ENCODE measurements around the gene PTGDS.

PTGDS gene

DNA sequence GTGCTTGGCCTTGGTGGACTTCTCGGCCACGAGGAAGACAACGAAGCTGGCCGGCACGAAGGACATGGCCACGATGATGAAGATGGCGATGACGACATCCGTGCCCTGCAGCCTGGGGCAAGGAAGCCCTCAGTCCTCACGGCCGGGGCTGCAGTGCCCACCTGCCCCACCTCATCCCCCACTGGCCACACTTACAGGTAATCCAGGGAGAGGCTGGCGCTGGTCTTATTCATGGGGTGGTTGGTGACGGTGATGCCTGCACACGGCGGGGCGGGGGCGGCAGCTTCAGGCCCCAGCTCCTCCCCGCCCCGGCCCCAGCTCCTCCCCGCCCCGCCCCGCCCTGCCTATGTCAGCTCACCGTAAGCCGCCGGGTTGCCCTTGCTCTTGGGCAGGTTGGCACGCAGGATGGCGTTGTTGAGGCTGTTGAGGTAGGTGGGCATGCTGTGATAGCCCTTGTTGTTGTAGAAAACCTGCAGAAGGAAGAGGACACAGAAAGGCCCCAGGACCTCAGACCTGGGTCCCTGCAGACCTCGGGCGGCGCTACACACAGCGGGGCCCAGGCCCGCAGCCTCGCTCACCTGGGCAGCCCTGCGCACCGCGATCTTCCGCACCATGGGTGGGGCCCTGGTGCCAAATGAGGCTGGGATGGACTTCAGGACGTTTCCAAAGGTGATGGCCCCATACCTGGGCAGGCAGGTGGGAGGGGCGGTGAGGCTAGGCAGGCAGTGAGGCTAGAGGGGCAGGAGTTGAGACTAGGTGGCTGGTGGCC is 34.8 kb downstream of the PTGDS start:
- no peak for DNase-seq (ENCODE audit: low read depth)

DNA sequence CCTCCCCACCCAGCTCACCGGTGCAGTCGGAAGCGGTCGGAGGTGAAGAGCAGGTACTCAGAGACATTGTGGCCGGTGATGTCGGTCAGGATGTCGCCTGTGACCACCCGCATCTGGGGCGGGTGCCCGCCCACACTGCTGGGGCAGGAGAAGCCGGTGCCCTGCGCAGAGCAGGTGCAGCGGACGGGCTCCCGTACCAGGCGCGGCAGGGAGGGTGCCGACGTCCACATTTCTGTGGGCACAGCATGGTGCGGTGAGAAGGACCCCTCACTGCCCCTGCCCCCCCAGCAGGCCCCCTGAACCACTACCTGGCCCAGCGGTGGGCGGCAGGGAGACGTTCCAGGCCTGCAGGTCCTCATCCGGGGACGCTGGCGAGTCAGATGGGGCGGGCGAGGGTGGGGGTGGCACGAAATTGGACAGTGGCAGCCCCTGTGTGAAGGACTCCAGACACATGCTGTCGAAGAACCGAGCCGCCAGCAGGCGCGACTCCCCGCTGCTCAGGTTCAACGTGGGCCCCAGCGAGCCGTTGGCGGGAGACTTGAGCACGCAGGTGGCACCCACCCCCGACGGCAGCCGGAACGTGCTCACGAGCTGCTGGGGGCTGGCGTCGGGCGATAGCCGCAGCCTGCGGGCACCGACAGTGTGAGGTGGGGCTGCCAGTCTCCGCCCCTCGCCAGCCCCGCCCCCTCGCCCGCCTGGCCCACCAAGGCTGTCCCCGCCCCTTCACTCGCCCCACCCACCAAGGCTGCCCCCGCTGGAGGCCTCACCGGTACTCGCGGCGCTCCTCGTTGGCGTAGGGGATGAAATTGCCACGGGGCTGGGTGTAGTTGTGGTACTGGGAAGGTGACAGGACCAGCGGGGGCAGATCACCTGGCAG is 35.6 kb downstream of the PTGDS start:
- DNase-seq (ENCODE audit: low read depth), result no peak

DNA sequence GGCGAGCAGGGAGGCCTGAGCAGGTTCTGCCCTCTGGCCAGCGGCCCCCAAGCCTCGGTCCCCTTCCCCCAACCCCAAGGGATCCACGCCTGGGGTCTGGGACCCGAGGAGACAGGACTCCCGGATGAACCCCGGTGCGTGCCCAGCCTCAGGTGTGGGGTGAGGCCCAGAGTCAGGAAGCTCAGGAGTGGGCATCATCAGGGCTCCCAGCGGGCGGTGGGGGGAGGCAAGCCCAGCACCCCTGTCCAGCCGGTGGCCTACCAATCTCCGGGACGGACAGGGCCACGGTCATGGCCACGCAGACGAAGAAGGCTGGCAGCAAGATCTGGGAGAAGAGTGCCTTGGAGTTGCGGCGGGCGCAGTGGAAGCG is 36.3 kb downstream of the PTGDS start:
- no peak for DNase-seq (ENCODE audit: low read depth)

DNA sequence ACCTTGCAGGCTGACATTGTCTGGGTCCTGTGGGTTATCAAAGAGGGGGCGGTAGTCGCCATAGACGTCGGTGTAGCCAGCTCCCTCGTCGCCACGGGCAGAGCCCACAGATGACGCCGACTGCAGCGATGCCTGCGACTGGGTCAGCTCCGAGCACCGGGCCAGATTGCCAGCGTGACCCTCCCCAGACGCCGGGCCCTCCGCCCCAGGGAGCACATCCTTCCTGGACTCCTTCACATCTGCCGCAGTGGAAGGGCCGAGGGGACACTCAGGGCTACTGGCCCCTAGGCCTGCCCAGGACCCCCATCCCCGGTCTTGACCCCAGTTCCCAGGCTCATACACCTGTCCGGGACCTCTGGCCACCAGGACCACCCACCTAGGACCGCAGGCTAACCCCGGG is 36.9 kb downstream of the PTGDS start:
- DNase-seq (ENCODE audit: low read depth), result no peak

DNA sequence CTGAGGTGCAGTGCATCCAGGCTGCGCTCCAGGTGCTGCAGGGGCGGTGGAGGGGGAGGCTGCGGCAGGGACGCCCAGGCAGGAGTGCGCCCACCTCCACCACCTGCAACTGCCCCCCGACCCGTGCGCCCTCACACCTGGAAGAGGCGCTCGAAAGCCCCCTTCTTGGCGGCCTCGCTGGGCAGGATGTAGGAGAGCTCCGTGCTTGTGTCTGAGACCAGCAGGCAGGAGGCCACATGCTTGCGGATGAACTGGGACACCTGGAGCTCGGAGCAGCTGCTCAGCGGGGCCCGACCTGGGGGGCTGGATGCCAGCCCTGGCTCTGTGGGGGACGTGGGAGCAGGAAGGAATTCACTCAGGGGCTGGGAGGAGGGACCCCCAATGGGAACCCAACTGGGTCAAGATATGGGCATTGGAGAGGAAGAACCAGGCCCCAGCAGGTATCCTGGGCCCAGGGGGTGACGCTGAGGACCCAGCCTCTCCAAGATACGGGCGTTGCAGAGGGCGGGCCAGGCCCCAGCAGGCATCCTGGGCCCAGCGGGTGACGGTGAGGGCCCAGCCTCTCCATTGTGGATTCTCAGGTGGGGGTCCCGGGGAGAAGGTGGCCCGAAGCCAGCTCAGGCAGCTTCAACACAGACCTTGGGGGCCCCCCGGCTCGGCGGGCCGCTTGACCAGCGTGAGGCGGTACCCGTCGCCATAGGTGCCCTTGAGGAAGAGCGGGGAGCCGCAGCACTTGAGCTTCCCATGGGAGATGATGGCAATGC is 37.7 kb downstream of the PTGDS start:
- no peak for DNase-seq (ENCODE audit: low read depth)

DNA sequence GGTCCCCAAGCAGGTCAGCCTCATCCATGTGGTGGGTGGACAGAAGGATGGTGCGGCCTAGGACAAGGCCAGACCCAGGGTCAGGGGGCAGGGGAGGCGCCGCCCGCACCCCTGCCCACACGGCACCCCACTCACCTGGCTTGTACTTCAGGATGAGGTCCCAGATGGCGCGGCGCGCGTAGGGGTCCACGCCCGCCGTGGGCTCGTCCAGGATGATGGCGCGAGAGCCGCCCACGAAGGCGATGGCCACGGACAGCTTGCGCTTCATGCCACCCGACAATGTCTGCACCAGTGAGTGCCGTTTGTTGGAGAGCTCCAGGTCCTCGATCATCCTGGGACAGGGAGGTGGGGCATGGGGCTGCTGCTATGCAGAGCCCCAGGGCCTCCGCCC is 38.2 kb downstream of the PTGDS start:
- DNase-seq (ENCODE audit: low read depth), result no peak

DNA sequence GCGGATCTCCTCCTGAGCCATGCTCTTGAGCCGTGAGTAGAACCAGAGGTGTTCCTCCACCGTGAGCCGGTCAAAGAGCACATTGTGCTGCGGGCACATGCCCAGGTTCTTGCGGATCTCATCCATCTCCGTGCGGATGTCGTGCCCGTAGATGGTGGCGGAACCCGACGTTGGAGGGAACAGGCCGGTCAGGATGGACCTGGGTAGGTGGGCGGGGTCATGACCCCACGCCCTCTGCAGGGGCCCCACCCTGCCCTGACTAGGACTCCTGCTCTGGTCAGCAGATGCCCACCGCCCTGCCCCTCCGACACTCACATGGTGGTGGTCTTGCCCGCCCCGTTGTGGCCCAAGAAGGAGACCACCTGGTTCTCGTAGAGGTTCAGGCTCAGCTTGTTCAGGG is 38.7 kb downstream of the PTGDS start:
- no peak for DNase-seq (ENCODE audit: low read depth)

DNA sequence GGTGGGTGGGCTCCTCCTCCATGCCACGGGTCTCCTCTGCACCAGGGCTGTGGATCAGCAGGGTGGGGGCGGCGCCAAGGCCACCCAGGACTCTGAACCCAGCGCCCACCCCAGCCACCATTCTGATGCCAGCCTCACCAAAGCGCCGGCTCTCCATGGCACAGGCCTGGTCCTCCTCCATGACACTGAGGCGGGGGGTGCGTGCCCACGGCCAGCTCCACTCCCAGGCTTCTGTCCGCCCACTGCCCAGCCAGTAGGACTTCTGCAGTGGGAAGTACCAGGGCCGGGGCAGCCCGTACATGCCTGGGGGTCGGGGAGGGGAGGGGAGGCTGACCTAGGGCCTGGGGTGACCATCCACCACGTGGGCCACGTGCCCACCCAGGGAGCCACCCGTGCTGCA is 39.1 kb downstream of the PTGDS start:
- no peak for DNase-seq (ENCODE audit: low read depth)

DNA sequence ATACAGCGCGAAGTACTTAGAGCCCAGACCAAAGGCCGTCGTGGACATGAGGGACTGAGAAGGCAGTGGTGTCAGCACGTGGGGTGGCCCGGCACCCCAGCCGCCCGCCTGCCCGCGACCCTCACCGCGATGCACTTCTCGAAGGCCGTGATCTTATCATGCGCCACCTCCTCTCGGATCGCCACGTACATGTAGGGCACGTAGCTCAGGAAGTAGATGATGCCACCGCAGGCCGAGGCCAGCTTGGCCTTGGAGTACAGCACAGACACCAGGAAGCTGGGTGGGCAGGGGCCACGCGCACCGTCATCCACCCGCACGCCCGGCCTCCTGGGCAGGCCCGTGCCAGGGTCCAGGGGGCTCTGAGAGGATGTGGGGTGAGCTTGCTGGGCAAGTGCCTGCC is 39.8 kb downstream of the PTGDS start:
- DNase-seq (ENCODE audit: low read depth), result no peak

DNA sequence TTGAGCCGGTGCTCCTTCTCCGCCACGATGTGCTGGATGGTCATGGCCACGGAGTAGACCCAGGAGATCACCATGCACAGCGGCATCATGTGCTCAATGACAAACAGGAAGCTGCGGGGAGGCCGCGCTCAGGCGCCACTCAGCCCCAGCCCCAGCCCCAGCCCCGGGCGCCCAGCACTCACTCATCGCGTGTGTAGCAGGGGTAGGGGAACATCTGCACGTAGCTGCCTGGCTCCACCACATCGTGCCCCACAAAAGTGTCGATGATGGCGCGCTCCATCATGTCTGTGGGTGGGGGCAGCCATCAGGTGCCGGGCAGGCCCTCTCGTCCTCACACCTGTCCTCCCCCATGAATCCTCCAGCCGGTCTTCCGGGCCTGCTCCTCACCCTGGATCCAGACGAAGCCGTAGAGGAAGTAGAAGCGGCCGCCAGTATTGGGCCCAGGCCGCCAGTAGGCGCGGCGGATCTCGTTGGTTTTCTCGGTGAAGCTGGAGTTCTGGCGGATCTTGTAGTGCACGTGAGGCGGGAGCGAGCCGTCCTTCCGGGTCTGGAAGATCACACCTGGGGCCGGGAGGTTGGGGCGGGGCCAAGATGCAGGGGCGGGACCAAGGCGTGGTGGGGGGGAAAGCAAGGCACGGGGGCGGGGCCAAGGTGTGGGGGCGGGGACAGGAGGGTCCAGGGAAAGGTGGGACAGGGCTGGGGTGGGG is 40.6 kb downstream of the PTGDS start:
- no peak for DNase-seq (ENCODE audit: low read depth)

DNA sequence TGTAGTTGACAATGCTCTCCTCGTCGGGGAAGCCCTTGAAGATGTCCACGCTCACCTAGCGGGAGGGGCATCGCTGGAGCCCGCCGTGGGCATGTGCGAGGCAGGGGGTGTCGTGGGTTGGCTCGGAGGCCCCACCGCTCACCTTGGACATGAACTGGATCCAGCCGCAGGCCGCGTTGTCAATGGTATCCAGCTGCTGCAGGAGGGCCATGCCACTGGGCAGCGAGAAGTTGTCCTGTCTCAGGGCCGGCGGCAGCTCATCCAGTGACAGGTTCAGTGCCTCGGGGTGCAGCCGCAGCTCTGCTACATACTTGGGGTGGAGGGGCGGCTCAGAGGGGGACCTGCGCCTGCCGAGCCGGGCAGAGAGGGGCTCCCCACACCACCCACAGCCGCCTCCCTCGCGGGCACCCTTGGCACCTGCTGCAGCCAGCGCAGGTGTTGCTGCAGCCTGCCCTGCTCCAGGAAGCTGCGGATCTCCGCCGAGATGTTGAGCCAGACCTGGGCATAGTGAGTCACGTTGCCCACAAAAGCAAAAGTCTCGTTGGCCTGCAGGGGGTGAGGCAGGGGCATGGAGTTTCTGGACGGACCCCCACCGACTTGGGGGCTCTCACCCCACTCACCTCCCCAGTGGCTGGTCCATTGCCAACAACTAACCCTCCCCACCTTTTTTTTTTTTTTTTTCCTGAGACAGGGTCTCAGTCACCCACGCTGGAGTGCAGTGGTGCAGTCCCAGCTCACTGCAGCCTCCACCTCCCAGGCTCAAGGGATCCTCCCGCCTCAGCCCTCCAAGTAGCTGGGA is 41.7 kb downstream of the PTGDS start:
- DNase-seq (ENCODE audit: low read depth), result no peak

DNA sequence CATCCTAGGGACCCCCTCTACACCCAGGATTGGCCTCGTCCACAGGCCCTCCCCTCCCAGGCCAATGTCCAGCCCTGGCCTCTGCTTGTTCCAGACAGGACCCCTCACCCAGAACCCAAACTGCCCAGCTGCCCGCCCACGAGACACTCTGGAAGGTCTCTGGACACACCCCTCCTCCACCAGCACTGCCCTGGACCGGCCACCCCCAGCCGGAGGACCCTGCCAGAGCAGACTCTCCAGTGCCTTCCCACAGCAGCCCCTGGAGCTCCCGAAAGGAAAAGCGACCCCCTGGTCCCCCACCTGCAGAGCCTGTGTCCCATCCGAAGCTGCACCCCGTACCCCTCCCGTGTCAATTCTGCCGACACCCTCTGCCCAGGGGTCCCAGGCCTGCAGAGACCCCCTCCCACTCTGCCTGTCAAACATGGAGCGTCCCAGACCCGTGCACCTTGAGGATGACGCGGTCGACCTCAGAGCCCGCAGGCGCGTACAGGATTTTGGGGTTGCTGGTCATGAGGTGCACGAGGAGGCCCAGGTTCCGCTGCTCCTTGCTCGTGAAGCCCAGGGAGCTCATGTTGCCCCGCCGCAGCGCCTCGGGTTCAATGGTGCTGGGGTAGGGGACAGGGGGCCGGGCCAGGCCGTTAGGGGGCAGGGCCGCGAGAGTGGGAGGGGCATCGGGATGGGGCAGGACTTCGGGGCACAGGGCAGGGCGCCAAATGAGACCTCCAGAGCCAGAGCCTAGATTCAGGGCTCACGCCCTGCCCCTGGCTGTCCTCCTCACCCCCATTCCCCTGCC is 42.8 kb downstream of the PTGDS start:
- DNase-seq (ENCODE audit: low read depth), result no peak

DNA sequence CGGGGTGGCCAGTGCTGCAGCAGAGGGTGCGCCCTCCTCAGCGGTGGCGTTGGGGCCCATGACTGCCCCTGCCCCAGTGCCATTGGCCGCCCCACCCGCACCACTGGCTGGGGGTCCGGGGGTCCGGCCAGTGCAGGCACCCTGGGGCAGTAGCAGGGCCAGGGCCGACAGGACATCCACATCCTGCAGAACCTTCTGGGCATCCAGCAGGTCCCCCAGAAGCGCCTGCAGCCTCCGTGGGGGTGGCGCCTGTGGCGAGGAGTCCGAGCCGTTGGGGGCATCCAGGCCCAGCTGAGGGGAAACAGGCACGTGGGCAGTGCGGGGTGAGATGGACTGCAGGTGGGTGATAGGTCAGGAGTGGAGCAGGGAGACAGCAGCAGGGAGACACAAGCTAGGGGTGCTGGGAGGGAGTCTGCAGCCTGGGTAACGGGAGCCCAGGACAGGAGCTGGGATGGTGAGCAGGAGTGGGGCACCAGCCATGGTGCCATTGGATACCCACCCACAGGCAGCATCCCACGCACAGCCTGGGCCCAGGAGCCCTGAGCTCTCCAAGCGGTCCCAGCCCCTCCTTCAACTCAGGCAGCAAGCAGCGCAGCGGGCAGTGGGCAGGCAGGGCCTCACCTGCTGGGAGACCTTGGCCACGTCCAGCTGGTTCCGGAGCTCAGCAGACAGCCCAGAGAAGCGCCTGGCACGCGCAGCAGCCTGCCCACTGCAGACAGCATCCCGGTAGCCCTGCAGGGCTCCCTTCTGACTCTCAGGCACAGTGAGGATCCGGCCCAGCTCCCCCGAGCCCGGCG is 43.7 kb downstream of the PTGDS start:
- no peak for DNase-seq (ENCODE audit: low read depth)

DNA sequence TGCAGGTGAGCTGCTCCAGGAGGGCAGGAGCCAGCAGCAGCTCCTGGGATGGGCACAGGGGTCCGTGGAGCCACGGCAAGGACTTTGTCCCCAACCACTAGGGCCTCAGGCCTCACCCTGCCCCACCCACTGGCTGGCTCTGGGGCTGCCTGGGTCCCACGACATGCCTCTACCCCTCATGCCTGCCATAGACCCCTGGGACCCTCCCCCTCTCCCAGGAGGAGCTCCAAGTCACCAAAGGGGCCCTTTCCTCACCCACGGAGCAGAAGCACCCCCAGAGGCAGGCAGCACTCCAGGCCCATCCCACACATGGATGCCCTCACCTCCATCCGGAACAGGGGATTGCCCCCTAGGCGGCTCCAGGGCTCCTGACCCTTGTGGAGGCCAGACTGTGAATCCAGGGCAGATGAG is 44.3 kb downstream of the PTGDS start:
- no peak for DNase-seq (ENCODE audit: low read depth)

DNA sequence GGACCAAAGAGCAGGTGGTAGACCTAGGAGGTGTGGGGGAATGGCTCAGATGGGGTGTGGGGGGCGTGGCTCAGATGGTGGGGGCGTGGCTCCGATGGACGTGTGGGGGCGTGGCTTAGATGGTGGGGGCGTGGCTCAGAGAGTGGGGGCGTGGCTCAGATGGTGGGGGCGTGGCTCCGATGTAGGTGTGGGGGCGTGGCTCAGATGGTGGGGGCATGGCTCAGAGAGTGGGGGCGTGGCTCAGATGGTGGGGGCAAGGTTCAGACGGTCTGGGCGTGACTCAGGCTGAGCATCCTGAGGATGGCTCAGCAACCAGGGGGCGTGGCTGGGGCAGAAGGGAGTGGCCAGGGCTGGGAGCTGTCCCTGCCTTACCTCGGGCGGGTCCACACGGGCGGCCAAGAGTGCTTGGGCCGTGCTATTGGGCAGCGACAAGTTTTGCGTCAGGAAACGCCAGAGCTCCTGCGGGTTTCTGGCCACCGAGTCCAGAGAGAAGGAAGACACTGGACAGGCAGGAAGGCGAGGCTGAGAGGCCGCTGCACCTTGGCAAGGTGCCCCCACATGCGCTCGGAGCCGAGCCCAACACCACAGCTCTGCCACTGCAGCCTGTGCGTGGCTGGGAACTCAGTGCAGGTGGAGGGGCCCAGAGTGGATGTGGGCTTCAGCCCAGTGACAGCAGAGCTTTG is 44.8 kb downstream of the PTGDS start:
- peak; percentile 67 for DNase-seq (ENCODE audit: low read depth)

DNA sequence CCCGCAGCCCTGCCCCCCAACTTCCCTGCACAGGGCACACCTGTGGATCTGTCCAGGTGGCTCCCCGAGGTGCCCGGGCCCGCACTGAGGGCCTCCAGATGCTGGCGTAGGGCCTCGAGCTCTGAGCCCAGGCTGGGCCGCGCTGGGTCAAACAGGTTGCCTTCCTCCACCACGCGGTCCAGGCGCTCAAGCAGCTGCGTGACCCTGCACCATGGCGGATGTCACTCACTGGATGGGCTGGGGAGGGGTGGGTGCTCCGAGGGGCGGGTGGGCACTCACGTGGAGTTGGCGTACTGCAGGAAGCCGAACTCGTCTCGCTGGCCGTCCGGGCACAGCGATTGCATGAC is 45.3 kb downstream of the PTGDS start:
- DNase-seq (ENCODE audit: low read depth), result no peak

DNA sequence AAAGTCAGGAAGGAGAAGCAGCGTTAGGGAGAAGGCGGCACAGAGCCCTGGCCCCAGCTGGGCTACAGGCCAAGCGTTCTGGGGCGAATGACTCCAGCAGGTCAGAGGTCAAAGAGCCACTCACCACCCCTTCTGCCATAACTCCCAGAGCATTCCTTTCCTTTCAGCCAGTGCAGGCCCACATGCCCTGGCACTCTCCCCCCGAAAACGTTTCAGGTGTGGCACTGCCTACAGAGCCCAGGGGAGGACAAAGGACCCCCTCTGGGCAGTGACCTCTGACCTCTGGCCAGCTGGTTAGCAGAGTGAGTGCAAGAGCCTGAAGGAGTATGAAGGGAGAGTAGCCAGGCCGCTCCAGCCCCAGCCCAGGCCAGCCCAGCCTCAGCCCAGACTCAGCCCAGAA is 45.9 kb downstream of the PTGDS start:
- no peak for DNase-seq (ENCODE audit: low read depth)

DNA sequence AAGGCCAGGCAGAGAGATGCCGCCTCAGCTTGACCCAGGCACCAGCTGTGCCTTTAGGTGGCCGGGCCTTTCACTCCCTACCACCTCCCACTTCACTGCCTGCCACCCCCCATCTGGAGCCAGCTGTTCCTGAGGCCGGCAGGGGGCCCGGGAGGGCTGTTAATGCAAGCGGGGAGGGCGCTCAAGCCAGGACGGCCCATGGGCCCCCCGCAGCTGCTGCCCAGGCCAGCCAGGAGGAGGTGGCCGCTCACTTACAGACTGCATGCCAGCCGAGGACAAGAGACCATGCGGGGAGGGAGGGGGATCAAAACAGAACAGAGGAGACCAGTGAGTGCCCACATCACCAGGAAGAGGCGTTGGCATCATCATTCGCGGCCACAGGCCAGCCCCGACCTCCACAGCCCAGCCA is 46.3 kb downstream of the PTGDS start:
- DNase-seq (ENCODE audit: low read depth), result no peak

DNA sequence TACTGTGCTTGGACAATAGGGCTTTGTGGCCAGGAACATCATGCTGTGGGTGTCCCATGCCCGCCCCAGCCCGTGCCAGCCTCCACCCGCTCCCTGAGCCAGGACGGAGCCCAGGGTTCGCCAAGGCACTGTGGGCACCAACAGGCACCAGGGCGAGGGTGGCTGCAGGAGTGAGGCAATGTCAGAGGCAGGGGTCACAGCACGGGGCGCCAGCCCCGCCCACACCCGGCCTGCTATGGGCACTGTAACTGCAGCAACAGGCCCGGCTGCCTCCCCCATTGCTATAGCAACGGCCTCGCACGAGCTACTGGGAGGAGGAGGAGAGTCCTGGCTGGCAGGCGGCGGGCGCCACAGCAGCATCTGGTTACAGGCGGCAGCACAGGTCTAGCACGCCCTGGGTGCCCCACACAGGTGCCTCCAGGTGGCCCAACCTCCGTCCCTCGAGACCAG is 48.2 kb downstream of the PTGDS start:
- DNase-seq (ENCODE audit: low read depth), result no peak
